HAP-1 (cell line): ENCODE data around the gene EFHC1.
"Not testable (repeated sequence)": the region's sequence is repeated elsewhere in the genome, so short reads cannot be mapped to it uniquely, and the experiment has no call there.

ENCODE experiments used
- DNase-seq, 2 experiments: peaks; one replicate each; pipeline ENCODE4 v3.0.0-alpha.2; 2016 to 2020; ENCODE audit warnings: low spot score in 2 of 2
- H3K27me3 ChIP-seq: fragments of 250-450 bp; sonication (Bioruptor Pico); 2 replicates; pipeline ENCODE4 v1.5.1; 2020; ENCODE audit warnings: low read depth, mild to moderate bottlenecking, moderate library complexity
- H3K36me3 ChIP-seq: fragments of 250-450 bp; sonication (Bioruptor Pico); replicated peaks from 2 replicates; pipeline ENCODE4 v1.5.1; 2020; ENCODE audit warnings: mild to moderate bottlenecking
- H3K4me1 ChIP-seq: fragments of 250-450 bp; sonication (Bioruptor Pico); 2 replicates; pipeline ENCODE4 v1.5.1; 2020; ENCODE audit warnings: mild to moderate bottlenecking
- H3K4me3 ChIP-seq: fragments of 250-450 bp; sonication (Bioruptor Pico); 2 replicates; pipeline ENCODE4 v1.5.1; 2020; ENCODE audit warnings: mild to moderate bottlenecking, moderate library complexity
- H3K9me3 ChIP-seq: fragments of 250-450 bp; sonication (Bioruptor Pico); 2 replicates; pipeline ENCODE4 v1.5.1; 2020; ENCODE audit warnings: mild to moderate bottlenecking, moderate library complexity
- in situ Hi-C: fragments of 300-500 bp; cut with MboI; formaldehyde crosslinking; loops from 3 replicates; pipeline ENCODE4 v1.14.3; 2020; ENCODE audit warnings: low sequenced_read_pairs, inconsistent platforms, mixed read lengths

The EFHC1 gene

GRCh38 chr6:52433294-52433693 lies 13.2 kb downstream of the EFHC1 start:
- DNase-seq, H3K36me3 ChIP-seq, in situ Hi-C loops, H3K4me3 ChIP-seq, H3K9me3 ChIP-seq, H3K27me3 ChIP-seq: not testable (repeated sequence)
- H3K4me1 ChIP-seq = peaks cover 17% of the 10 kb centered on the region

DNA sequence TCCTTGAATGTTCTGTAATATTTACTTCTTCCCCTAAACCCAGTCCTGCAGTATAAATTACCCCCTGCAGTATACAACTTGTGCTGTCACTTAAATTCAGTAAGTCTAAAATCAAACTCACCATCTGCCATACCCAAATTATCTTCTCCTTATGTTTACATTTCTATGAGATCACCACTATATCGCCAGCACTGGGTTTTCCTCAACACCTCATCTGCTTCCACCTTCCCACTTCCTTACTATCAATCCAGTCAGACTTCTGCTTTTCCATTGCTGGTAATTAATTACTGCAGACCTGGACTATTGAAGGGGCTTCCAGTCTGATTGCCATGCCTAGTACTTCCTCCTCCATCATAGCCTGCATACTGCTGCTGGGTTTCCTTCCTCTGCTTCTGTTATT lies 15.2 kb downstream of the EFHC1 start:
- H3K9me3 ChIP-seq = no peaks in the 10 kb centered on the region
- no peaks in the 10 kb centered on the region for H3K36me3 ChIP-seq
- H3K4me3 ChIP-seq = no peak overlapping the region
- in situ Hi-C loops = no loop called here
- no peak for DNase-seq
- H3K27me3 ChIP-seq = no peaks in the 10 kb centered on the region
- H3K4me1 ChIP-seq = peaks cover 17% of the 10 kb centered on the region

DNA sequence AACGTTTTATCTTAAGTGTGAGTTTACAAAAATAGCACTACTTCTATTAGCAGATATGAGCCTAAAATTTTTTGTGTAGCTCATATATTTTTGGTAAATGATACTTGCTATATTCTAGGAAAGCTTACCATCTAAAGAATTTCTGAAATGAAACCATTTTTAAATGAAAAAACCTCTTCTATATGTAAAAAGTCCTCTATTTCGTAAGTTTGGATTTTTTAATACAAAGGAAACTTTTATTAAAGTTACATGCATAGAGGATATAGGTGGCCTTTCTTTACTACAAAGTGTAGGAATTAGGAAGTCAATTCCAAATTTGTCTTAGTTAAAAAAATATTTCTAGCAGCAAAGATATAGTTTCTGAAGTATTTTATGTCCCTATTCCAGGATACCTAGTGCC lies 18.8 kb downstream of the EFHC1 start:
- Histone ChIP-seq H3K4me3 (no peak overlapping the region), H3K4me1 (no peaks in the 10 kb centered on the region), H3K9me3 (no peaks in the 10 kb centered on the region), H3K36me3 (no peaks in the 10 kb centered on the region), H3K27me3 (no peaks in the 10 kb centered on the region)
- in situ Hi-C loops = no loop called here
- no peak for DNase-seq

DNA sequence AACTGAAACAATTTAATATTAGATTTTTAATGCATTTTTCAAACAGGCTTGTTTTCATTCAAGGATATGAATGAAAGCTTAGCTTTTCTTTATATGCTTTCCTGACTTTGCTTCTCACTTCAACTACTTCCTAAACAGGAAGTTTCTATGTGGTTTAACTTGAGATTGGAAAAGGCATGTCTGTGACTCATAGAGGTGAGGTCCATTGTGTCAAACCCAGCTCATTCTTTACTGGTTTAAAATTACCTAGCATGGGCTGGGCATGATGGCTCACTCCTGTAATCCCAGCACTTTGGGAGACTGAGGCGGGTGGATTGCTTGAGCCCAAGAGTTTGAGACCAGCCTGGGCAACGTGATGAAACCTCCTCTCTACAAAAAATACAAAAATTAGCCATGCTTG lies 34.4 kb downstream of the EFHC1 start:
- Histone ChIP-seq H3K4me3 (no peak overlapping the region), H3K27me3 (no peaks in the 10 kb centered on the region), H3K4me1 (peaks cover 14% of the 10 kb centered on the region), H3K36me3 (no peaks in the 10 kb centered on the region), H3K9me3 (peaks cover 5% of the 10 kb centered on the region; the same call in 1 of the 2 replicates)
- no peak for DNase-seq
- in situ Hi-C loops = no loop called here

- no peaks in the 10 kb centered on the region for H3K36me3 ChIP-seq
- peaks cover 14% of the 10 kb centered on the region for H3K4me1 ChIP-seq
- DNase-seq = peak; percentile 53 to 94
- in situ Hi-C loops = no loop called here
- H3K27me3 ChIP-seq = no peaks in the 10 kb centered on the region
- H3K9me3 ChIP-seq = no peaks in the 10 kb centered on the region
- H3K4me3 ChIP-seq = no peak overlapping the region
Observed at GRCh38 chr6:52457096-52457495, 37.0 kb downstream of the EFHC1 start.

DNA sequence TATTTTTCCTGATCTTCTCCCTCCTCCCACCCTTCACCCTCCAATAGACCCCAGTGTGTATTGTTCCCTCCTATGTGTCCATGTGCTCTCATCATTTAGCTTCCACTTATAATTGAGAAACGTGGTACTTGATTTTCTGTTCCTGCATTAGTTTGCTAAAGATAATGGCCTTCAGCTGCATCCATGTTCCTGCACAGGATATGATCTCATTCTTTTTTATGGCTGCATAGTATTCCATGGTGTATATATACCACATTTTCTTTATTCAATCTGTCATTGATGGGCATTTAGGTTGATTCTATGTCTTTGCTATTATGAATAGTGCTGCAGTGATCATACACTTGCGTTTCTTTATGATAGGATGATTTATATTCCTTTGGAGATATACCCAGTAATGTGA lies 41.1 kb downstream of the EFHC1 start:
- H3K27me3 ChIP-seq, in situ Hi-C loops, DNase-seq, H3K36me3 ChIP-seq, H3K4me3 ChIP-seq, H3K9me3 ChIP-seq: not testable (repeated sequence)
- H3K4me1 ChIP-seq = peaks cover 11% of the 10 kb centered on the region

- in situ Hi-C loops = no loop called here
- Histone ChIP-seq H3K36me3 (no peaks in the 10 kb centered on the region), H3K27me3 (no peaks in the 10 kb centered on the region), H3K4me1 (no peaks in the 10 kb centered on the region), H3K9me3 (no peaks in the 10 kb centered on the region), H3K4me3 (no peak overlapping the region)
- DNase-seq = no peak
Observed at GRCh38 chr6:52474173-52474572, 54.0 kb downstream of the EFHC1 start.

- in situ Hi-C loops = no loop called here
- no peaks in the 10 kb centered on the region for H3K4me1 ChIP-seq
- no peaks in the 10 kb centered on the region for H3K36me3 ChIP-seq
- H3K4me3 ChIP-seq = no peak overlapping the region
- no peaks in the 10 kb centered on the region for H3K9me3 ChIP-seq
- no peak for DNase-seq
- no peaks in the 10 kb centered on the region for H3K27me3 ChIP-seq
Observed at GRCh38 chr6:52475307-52475706, 55.2 kb downstream of the EFHC1 start.

- Histone ChIP-seq H3K4me1 (no peaks in the 10 kb centered on the region), H3K4me3 (no peak overlapping the region), H3K9me3 (no peaks in the 10 kb centered on the region), H3K27me3 (no peaks in the 10 kb centered on the region), H3K36me3 (no peaks in the 10 kb centered on the region)
- DNase-seq = no peak
- in situ Hi-C loops = no loop called here
Observed at GRCh38 chr6:52482903-52483670, 62.9 kb downstream of the EFHC1 start.

- Histone ChIP-seq H3K4me3 (no peak overlapping the region), H3K9me3 (no peaks in the 10 kb centered on the region), H3K36me3 (no peaks in the 10 kb centered on the region), H3K4me1 (no peaks in the 10 kb centered on the region), H3K27me3 (no peaks in the 10 kb centered on the region)
- DNase-seq = no peak
- in situ Hi-C loops = no loop called here
Observed at GRCh38 chr6:52483671-52484003, 63.5 kb downstream of the EFHC1 start.

DNA sequence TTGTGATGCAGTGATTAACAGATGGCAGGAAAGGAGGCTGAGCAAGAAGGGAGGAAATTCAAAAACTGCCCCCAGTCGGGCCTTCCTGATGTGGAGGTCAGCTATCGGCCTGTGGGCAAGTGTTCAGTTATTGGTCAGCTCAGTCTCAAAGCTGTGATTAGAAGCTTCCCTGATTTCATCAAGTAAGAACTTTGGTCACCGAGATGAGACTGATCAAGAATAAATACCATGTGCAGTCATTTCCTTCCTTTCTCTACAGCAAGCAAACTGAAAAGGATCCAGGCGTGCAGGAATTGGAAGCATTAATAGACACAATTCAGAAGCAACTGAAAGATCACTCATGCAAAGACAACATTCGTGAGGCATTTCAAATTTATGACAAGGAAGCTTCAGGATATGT lies 69.7 kb downstream of the EFHC1 start:
- H3K9me3 ChIP-seq = no peaks in the 10 kb centered on the region
- DNase-seq = no peak
- H3K36me3 ChIP-seq = no peaks in the 10 kb centered on the region
- in situ Hi-C loops = no loop called here
- no peak overlapping the region for H3K4me3 ChIP-seq
- no peaks in the 10 kb centered on the region for H3K4me1 ChIP-seq
- no peaks in the 10 kb centered on the region for H3K27me3 ChIP-seq

DNA sequence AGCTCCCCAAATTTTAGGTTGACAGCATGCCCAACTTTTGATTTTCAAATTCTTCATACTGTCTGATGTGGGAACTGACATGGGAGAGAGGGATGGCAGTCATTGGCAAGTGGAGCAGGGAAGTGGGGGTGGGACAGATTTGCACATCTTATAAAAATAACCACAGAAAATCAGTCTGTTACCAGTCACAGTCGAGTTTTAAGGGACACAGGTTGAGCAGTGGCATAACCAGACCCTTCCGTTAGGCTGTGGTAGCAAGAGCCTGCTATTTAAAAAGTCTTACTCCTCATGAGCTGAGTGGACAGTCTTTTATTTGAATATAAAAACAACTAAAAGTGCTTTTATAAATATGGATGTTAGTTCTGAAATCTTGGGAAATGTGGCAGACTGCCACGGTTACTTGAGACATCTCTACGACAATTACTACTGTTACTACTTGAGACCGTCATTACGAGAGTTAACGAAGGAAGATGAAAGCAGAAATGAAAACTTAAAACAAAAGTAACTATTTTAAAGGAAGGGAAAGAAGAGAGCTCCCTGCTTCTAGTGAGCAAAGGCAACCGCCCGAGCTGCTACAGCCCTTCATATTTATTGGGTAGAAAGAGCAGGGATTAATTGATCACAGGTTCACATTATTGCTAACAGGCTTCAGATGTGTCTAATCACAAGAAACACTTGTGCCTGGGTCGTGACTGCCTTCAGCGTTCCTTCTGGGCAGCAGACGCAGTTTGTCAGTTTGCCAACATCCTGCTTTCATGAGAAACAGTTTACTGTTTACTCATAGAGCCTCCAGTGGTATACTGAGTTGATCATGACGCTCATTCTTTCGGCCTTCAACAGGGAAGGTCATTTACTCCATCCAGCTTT lies 71.3 kb downstream of the EFHC1 start:
- no peak for DNase-seq

DNA sequence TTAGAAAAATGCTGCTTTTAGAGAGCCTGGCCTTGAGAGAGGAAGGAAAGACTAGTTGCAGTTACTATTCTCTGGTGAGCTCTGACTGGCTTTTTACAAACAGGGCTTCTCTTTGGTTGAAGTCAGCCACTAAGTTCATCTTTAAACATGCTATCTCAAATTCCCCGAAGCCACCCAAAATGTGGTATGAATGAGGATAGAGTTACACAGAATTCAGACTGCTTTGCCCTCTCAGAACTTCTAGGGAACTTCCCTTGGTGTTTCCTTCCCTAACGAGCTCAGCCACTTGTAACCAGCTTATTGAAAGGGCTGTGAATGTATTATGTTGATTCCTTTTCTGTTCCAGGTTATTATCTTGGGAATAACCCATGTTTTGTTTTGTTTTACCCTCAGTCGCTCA lies 73.5 kb downstream of the EFHC1 start:
- in situ Hi-C loops = no loop called here
- no peak overlapping the region for H3K4me3 ChIP-seq
- no peak for DNase-seq
- H3K9me3 ChIP-seq = no peaks in the 10 kb centered on the region
- no peaks in the 10 kb centered on the region; the same call in 1 of the 2 replicates for H3K4me1 ChIP-seq
- no peaks in the 10 kb centered on the region for H3K36me3 ChIP-seq
- no peaks in the 10 kb centered on the region for H3K27me3 ChIP-seq

More for the DNA sequence above, 71.3 kb downstream of the EFHC1 start:
- in situ Hi-C loops = no loop called here
- Histone ChIP-seq H3K4me1 (no peaks in the 10 kb centered on the region), H3K27me3 (no peaks in the 10 kb centered on the region), H3K36me3 (no peaks in the 10 kb centered on the region), H3K4me3 (no peak overlapping the region), H3K9me3 (no peaks in the 10 kb centered on the region)

DNA sequence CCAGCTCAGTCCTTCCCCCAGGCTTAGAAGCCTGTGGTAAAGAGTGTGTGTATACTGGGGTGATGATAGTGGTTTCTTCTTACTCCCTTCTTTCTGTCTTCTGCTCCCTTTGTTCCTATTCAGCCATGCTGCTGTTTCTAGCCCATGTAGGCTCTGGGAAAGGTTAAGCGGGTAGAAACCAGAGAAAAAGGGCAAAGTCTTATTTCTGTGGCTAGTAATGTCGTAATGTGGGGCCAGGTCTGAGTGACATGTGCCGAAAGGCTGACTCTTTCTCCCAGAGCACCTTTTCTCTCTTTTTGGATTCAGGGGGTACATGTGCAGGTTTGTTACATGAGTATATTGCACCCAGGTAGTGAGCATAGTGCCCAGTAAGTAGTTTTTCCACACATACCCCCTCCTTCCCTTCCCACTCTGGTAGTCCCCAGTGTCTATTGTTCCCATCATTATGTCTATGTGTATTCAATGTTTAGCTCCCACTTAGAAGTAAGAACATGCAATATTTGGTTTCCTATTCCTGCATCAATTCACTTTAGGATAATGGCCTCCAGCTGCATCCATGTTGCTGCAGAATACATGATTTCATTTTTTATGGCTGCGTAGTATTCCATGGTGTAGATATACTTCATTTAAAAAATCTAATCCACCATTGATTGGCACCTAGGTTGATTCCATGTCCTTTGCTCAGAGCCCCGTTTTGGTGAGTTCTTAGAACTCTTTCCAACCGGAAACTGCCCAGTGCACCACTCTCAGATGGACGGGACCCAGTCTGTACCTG lies 74.3 kb downstream of the EFHC1 start:
- in situ Hi-C loops = no loop called here
- no peak for DNase-seq
- H3K4me1 ChIP-seq = peaks cover 8% of the 10 kb centered on the region
- H3K36me3 ChIP-seq = no peaks in the 10 kb centered on the region
- no peak overlapping the region for H3K4me3 ChIP-seq
- no peaks in the 10 kb centered on the region for H3K9me3 ChIP-seq
- H3K27me3 ChIP-seq = no peaks in the 10 kb centered on the region
